ENCODE measurements around the gene ZNF91. TPM values are rescaled to one million over a fixed set of nuclear protein-coding genes. Genes with fewer than 3 reads are reported as not detected.
"Not testable (repeated sequence)": the region's sequence is repeated elsewhere in the genome, so short reads cannot be mapped to it uniquely, and the experiment has no call there.

The ZNF91 gene
- total and polyA plus RNA-seq, 2 of the 4 experiments (the other 2 are of a cell fraction): 7.9 to 17.0 TPM

- DNase-seq; H2AK5ac ChIP-seq (ENCODE audit: low read depth, low read length); H4K8ac ChIP-seq (ENCODE audit: low read depth in 2 of 2, low read length in 2 of 2); in situ Hi-C loops (cut with MboI; ENCODE audit: low sequenced_read_pairs); POLR2A ChIA-PET (ENCODE audit: unreplicated experiment); H2BK15ac ChIP-seq (ENCODE audit: low read depth, low read length); H2BK5ac ChIP-seq (ENCODE audit: low read depth, low read length, poor library complexity, severe bottlenecking); H3K4me2 ChIP-seq (ENCODE audit: low read depth, low read length); H3K23ac ChIP-seq (ENCODE audit: low read depth, low read length); H3K27me3 ChIP-seq (ENCODE audit: control insufficient read depth, insufficient read depth, low read length); H4K91ac ChIP-seq (ENCODE audit: insufficient read depth, low read depth, low read length); H3K27ac ChIP-seq (ENCODE audit: insufficient read depth, low read length); H3K9me1 ChIP-seq (ENCODE audit: insufficient read depth, low read length); H2AK9ac ChIP-seq (replicated peaks; ENCODE audit: low read depth, low read length, poor library complexity); H4K5ac ChIP-seq (ENCODE audit: low read depth, low read length); CTCF ChIA-PET; H3K56ac ChIP-seq (ENCODE audit: extremely low read depth, insufficient read depth, low read length); H3K4ac ChIP-seq (ENCODE audit: low read depth, low read length); H3K14ac ChIP-seq (replicated peaks; ENCODE audit: low read depth, low read length); H2BK120ac ChIP-seq (ENCODE audit: low read depth, low read length); H4K20me1 ChIP-seq (ENCODE audit: insufficient read depth, low read length); BruUV-seq (replicated peaks); H2AFZ ChIP-seq (replicated peaks; ENCODE audit: low read length, poor library complexity); H3K9ac ChIP-seq (ENCODE audit: low read depth, low read length); H3K4me3 ChIP-seq (ENCODE audit: insufficient read depth, low read depth, low read length); H3K18ac ChIP-seq (ENCODE audit: low read depth, low read length); dilution Hi-C loops (cut with HindIII; ENCODE audit: low sequenced_read_pairs, unreplicated experiment); ATAC-seq (ENCODE audit: low read depth); H3K4me1 ChIP-seq (ENCODE audit: control insufficient read depth, insufficient read depth, low read length); H2BK20ac ChIP-seq (ENCODE audit: low read depth, low read length): not testable (repeated sequence)
- peaks cover 55% of the 10 kb centered on the region for H3K9me3 ChIP-seq (ENCODE audit: control insufficient read depth, insufficient read depth, low read length)
- H3K36me3 ChIP-seq (ENCODE audit: control insufficient read depth, insufficient read depth, low read length): peaks cover 35% of the 10 kb centered on the region
- intact Hi-C loops (cut with micrococcal nuclease): loop anchor here (10.0 kb wide), 1 partner anchor 45 kb away; no protein-coding TSS in a partner anchor
- peaks cover 6 to 16% of the 10 kb centered on the region in 2 experiments; a peak in 3 of 4 replicates for H3K79me1 ChIP-seq (ENCODE audit: low read depth in 1 of 2, low read length in 2 of 2)
- WGBS, 2 experiments (ENCODE audit: extremely low coverage in 2 of 2, insufficient read length in 1 of 2): 100% methylated on average over 1 of the region's 4 CpGs; no CpG with 5 or more reads in 1 of the 2 experiments
Measured at GRCh38 chr19:23379671-23380070, 15.6 kb downstream of the ZNF91 start.
